GM12865 (cell line): ENCODE results near the gene AKR1A1.
"Not testable (repeated sequence)": the region's sequence is repeated elsewhere in the genome, so short reads cannot be mapped to it uniquely, and the experiment has no call there.

ENCODE experiments used
- DNase-seq: peaks from one replicate; pipeline ENCODE4 v3.0.0; 2010; ENCODE audit warnings: low read depth
- H3K4me3 ChIP-seq: 2 replicates; pipeline ENCODE4 v1.5.1; 2011; ENCODE audit warnings: mild to moderate bottlenecking, low read depth, low read length, control low read depth
- CTCF ChIP-seq: IDR thresholded peaks from 2 replicates; pipeline ENCODE4 v1.5.1; 2011; ENCODE audit warnings: low read length, control low read depth, low read depth, inconsistent platforms; ENCODE audit not compliant: insufficient read depth; ENCODE audit errors: missing control alignments

The AKR1A1 gene

GRCh38 chr1:45510036-45510971, 40.3 kb upstream of the AKR1A1 start:
- DNase-seq, result no peak
- TF ChIP-seq CTCF, result no peak
- H3K4me3 ChIP-seq, result no peak overlapping the region

DNA sequence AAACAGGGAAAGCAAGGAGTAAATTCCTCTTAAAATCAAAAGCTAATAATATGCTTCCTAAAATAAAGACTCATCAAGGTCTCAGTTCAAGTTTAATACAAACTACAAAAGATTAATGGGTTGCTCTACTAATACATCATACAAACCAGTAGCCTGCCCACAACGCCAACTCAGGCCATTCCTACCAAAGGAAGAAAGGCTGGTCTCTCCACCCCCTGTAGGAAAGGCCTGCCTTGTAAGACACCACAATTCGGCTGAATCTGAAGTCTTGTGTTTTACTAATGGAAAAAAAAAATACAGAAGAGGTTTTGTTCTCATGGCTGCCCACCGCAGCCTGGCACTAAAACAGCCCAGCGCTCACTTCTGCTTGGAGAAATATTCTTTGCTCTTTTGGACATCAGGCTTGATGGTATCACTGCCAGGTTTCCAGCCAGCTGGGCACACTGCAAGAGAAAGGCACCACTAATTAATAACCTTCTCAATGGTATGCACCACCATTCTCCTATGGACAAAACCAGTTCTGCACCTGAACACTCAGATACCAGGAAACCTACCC, 39.6 kb upstream of the AKR1A1 start:
- no peak for DNase-seq
- H3K4me3 ChIP-seq, result no peak overlapping the region
- no peak for TF ChIP-seq CTCF

DNA sequence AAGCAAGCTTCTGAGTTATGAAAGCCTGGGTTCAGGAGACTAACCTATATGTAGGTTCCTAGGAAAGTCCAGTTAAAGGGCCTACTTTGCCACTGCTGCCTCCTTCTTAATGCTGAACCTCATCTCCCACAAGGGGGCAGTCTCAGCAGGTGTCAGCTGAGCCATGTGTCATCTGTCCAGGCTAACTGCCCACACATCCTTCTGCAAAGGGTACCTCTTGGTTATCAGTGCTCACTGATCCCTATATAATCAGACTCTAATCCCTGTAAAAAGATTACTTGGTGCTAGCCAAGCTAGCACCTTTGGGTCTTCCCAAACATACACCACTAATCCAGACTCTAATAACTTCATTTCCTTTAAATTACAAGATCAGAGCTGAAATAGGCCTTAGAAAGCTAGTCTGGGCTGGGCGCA, 38.0 kb upstream of the AKR1A1 start:
- no peak overlapping the region for H3K4me3 ChIP-seq
- DNase-seq, result peak; percentile 81
- TF ChIP-seq CTCF, result peak; percentile 74

DNA sequence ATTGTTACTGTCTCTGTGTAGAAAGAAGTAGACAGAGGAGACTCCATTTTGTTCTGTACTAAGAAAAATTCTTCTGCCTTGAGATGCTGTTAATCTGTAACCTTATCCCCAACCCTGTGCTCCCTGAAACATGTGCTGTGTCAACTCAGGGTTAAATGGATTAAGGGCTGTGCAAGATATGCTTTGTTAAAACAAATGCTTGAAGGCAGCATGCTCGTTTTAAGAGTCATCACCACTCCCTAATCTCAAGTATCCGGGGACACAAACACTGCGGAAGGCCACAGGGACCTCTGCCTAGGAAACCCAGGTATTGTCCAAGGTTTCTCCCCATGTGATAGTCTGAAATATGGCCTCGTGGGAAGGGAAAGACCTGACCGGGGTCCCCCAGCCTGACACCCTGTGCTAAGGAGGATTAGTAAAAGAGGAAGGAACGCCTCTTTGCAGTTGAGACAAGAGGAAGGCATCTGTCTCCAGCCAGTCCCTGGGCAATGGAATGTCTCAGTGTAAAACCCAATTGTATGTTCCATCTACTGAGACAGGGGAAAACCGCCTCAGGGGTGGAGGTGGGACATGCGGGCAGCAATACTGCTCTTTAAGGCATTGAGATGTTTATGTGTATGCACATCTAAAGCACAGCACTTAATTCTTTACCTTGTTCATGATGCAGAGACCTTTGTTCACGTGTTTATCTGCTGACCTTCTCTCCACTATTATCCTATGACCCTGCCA, 36.9 kb upstream of the AKR1A1 start:
- not testable (repeated sequence) for H3K4me3 ChIP-seq, DNase-seq

DNA sequence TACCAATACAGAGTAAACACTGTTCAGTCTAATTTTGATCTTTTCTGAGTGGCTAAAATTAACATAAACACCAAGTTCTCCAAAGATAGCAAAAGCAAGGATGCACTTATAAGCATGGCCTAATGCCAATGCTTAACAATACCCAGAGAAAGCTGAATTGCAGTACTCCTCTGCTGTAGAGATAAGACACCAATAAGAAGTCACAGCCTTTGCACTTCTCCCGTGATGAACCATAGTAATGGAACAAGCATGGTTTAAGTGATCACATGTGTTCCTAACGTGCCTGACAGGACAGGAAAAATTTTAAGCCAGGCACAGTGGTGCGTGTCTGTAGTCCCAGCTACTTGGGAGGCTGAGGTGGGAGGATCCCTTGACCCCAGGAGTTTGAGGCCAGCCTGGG, 34.6 kb upstream of the AKR1A1 start:
- no peak overlapping the region for H3K4me3 ChIP-seq
- no peak for TF ChIP-seq CTCF
- no peak for DNase-seq

GRCh38 chr1:45516465-45516864, 34.2 kb upstream of the AKR1A1 start:
- DNase-seq, result no peak
- TF ChIP-seq CTCF, result no peak
- H3K4me3 ChIP-seq, result no peak overlapping the region

DNA sequence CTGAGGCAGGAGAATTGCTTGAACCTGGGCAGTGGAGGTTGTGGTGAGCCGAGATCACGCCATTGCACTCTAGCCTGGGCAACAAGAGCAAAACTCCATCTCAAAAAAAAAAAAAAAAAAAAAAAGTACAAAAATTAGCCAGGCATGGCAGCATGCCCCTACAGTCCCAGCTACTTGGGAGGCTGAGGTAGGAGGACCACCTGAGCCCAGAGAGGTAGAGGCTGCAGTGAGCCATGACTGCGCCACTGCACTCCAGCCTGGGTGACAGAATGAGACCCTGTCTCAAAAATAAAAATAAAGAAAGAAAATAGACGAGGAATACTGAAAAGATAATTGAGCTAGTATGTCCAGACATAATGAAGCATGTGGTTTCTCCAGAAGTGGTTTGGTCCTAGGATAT, 32.3 kb upstream of the AKR1A1 start:
- peak overlapping the region; percentile 82 for H3K4me3 ChIP-seq
- DNase-seq, result not testable (repeated sequence)
